NCI-H524 (cell line): ENCODE results near the gene IDI1.

Experiments
- DNase-seq, 2 experiments: peaks; one replicate each; lab custom pipeline; 2025; lab: John Stamatoyannopoulos, UW

The IDI1 gene

GRCh38 chr10:994836-995558, 53.9 kb downstream of the IDI1 start:
- DNase-seq, result no peak

DNA sequence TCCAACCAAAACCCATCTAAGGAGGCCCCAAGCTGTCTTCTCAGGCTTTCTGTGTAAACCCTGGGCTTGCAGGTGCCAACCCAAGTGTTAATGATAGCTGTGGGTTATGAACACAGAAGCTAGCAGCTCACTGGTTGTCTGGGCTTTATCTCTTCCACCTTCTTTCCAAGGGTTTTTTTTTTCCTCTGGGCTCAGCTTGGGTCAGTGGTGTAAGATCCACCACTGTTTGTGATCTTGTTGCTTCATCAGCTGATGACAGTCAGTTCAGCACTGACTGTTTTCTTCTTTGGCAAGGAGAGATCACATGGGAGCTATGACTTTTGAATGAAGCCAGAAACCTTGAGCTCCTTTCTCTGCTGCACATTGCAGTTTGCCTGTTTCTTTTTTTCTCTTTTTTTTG, 56.0 kb downstream of the IDI1 start:
- DNase-seq, result no peak

GRCh38 chr10:992467-992866, 56.5 kb downstream of the IDI1 start:
- no peak for DNase-seq

GRCh38 chr10:990808-991207, 58.1 kb downstream of the IDI1 start:
- no peak for DNase-seq
